GM21717 (cell line): Measurements from ENCODE around the gene CHAF1B.
"Not testable (repeated sequence)": the region's sequence is repeated elsewhere in the genome, so short reads cannot be mapped to it uniquely, and the experiment has no call there.

Experiments used
- ATAC-seq: cut with Tn5 transposase; IDR thresholded peaks from one replicate; pipeline ENCODE4 v1.9.1; 2021; ENCODE audit warnings: mild to moderate bottlenecking, moderate library complexity; ENCODE audit not compliant: unreplicated experiment

The CHAF1B gene

GRCh38 chr21:36388096-36388495 is 2.9 kb downstream of the CHAF1B start:
- no peak for ATAC-seq

DNA sequence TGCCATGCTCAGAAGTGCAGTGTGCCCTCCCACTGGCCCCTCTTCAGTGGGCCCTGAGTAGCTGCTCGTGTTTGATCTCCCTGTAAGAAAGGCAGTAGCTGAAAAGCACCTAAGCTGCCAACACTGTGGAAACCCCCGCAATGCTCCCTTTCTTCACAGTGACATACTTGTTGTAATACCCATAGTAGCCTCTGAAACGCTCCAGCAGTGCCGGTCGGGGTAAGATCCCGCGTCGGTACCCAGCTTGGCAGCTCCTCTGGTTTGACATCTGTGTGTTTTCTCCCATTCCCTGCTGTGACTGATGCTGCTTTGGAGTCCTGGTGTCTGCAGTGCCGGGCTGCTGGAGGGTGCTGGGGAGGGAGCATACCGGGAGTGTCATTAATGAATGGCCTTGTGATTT is 3.6 kb downstream of the CHAF1B start:
- ATAC-seq = no peak

DNA sequence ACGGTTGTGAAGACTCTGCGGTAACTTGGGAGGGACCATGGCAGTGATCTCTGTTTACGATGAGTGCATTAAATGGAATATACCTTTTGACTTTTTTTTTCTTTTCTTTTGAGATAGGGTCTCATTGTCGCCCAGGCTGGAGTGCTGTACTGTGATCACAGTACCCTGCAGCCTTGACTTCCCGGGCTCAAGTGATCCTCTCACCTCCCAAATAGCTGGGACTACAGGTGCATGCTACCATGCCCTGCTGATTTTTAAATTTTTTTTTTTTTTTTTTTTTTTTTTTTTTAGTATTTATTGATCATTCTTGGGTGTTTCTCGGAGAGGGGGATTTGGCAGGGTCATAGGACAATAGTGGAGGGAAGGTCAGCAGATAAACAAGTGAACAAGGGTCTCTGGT is 6.5 kb downstream of the CHAF1B start:
- ATAC-seq = not testable (repeated sequence)

GRCh38 chr21:36395353-36396111 is 10.3 kb downstream of the CHAF1B start:
- ATAC-seq = no peak

- ATAC-seq = no peak
Measured at GRCh38 chr21:36396325-36396724, 11.1 kb downstream of the CHAF1B start.

- ATAC-seq = no peak
Measured at GRCh38 chr21:36396971-36397370, 11.8 kb downstream of the CHAF1B start.

- ATAC-seq = no peak
Measured at GRCh38 chr21:36397606-36398005, 12.4 kb downstream of the CHAF1B start.

DNA sequence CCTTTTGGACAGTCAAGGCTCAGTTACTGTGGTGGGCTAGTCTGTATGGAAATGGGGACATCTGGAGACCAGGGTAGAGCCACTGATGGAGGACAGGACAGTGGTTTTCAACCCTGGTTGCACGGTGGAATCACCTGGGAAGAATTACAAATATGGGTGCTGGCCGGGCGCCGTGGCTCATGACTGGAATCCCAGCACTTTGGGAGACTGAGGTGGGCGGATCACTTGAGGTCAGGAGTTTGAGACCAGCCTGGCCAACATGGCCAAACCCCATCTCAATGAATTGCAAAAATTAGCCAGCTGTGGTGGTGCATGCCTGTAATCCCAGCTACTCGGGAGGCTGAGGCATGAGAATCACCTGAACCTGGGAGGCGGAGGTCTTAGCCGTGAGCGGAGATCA is 14.5 kb downstream of the CHAF1B start:
- not testable (repeated sequence) for ATAC-seq

GRCh38 chr21:36400719-36401118 is 15.5 kb downstream of the CHAF1B start:
- ATAC-seq = no peak

DNA sequence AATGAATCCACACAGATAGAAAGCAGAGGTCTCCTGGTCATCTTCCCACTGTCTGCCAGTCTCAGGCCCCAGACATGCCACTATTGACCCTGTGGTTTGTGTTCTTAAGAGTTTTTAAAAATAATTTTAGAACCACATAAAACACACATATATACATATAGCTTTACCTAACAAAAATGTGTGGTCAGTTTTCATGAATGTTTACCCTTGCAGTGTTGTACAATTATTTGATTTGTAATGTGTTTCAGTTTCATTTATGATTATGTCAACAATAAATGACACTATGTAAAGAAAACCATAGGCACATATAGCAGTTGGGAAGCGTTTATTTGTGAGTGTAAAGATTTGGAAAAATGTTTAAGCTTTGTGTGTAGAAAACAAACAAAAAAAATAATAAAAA is 17.1 kb downstream of the CHAF1B start:
- ATAC-seq = no peak

DNA sequence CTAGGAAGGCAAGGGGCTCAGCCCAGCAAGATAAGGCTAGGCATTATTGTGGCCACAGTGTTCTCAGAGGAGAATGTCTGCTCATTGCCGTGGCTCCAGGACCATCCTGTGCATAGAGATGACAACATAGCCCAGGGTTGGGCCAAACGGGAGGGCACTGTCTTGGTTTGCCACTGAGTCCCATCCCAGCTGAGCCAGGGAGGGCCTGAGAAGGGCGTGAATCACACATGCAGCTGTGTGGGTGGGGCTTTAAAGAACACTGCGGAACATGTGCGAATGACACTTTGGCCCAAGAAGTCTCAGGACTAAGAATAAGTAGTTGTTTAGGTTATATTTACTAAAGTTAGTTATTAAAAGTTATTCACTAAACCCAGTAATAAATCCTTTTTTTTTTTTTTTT is 18.5 kb downstream of the CHAF1B start:
- ATAC-seq = no peak

DNA sequence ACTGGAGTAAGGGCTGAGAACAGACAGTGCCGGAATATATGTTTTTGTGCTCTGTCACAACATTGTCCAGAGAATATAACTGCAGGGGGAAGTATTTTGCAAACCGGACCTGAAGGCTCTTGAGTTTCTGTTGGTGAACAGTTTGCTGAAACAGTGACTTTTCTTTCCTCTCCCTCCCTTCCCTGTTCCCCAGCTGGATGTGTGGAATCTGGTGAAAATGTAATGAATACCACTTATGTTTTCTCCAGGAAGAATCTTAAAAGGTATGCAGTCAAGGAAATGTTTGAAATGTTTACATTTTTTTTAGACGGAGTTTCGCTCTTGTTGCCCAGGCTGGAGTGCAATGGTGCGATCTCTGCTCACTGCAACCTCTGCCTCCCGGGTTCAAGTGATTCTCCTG is 23.4 kb downstream of the CHAF1B start:
- ATAC-seq = no peak

GRCh38 chr21:36411301-36411700 is 26.1 kb downstream of the CHAF1B start:
- no peak for ATAC-seq

DNA sequence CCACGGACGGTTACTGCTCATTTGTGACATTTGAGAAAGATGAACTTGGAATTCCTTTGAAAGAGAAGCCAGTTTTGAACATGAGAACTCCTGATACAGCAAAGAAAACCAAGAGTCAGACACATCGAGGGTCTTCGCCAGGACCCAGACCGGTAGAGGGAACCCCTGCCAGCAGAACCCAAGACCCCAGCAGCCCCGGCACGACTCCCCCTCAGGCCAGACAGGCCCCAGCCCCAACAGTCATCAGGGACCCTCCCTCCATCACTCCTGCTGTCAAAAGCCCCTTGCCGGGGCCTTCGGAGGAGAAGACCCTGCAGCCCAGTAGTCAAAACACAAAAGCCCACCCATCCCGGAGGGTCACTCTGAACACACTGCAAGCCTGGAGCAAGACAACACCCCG is 27.7 kb downstream of the CHAF1B start:
- no peak for ATAC-seq

- no peak for ATAC-seq
Measured at GRCh38 chr21:36415375-36415774, 30.2 kb downstream of the CHAF1B start.

DNA sequence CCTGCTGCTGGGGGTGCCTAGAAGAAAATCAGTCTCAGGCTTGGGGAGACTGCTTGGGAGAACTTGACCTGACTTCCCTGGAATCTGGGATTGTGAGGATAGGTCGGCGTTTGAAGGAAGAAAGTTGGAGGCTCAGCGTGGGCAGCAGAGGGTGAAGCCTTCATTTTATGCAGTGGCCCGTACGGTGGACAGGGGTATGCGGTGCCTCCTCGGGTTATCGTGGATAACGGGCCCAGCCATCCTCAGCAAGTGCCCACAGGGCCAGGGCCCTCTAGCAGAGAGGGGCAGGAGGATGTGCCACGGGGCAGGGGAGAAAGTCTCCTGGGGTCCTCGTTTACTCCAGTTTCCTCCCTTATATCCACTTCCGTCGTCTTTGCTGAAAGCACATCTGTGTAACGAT is 34.0 kb downstream of the CHAF1B start:
- no peak for ATAC-seq

- no peak for ATAC-seq
Measured at GRCh38 chr21:36419996-36420395, 34.8 kb downstream of the CHAF1B start.

DNA sequence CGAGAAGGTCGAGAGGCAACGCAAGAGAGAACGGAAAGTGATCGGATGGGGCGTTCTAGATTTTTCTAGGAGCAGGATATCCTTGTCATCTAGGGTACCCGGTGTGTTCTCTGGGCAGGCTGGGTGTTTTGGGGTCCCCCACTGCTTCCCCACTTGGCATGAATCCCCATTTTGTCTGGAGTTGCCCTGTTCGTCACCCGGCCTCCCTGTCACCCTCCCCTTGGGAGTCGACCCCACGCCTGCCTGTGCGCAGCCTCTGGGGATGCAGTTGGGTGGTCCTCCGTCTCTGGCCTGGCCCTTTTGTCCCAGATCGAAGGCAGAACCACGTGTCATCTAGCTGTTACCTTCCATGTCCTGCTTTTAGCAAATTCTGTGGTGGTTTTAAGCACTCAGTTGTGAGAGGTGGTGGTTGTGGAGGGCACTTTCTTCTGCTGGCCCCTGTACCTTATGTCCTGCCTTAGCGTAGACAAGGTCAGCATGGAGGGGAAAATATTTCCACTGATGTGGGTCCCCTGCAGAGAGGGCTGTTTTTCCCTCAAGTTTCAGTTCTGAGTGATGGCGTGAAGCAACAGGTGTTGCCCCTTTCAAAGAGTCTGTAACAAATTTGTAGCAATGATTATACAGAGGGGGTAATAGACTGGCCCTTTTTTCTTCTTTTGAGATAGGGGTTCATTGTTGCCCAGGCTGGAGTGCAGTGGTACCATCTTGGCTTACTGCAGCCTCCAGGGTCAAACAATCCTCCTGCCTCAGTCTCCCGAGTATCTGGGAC is 35.6 kb downstream of the CHAF1B start:
- ATAC-seq = no peak

DNA sequence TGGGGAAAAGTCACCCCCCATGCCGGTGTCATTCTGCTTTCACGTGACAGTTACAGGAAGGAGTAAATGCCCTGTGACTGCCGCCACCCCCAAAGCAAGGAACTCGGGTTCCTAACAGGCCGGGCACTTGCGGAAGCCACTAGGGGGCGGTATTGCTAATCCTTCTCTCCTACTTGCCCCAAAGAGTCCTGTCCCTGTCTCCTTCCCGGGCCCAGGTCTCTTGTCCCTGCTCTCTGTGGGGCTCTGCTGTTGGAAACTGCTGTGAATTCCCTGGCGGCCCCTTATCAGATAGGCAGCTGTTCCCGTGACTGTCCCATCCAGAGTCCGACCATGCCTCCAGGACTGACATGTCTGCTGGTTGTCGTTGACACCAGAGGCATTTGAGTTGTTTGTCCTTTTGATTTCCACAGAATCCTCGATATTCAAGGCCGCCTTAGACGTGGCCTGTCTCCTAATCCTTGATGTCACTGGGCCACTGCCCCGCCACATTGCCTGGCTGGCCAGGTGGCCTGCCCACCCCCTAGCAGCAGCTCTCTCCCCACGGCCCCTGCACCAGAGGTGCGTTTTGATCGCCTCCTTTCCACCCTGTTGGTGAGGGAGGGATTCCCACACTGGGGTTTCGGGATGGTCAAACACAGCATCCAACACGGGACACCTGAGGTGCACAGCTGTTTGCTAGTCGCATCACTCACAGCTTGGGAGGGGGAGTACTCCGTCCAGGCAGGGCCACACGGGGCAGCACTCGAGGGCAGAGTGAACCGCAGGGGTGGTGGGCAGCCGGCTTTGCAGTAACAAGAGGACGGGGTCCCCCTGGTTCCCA is 37.3 kb downstream of the CHAF1B start:
- ATAC-seq = no peak

GRCh38 chr21:36423771-36424433 is 38.7 kb downstream of the CHAF1B start:
- no peak for ATAC-seq

DNA sequence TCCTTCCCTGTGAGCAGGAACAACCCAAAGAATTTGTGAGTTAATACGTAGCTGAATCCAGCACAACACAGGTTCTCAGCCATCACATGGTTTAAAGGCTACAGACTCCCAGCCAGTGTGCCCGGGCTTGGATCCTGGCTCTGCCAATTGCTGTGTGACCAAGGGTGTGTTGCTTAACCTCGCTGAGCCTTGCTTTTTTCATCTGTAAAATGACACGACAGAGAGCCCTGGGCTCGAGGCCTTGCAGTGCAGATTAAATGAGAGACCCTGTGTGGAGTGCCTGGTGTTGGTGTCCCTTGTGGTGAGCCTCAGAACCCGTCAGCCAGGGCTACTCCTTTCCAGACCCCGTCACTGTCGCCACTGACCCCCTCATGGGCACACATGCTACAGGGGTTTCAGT is 39.4 kb downstream of the CHAF1B start:
- no peak for ATAC-seq
